Stimulated activated CD4-positive, alpha-beta T cell treated with anti-CD3 and anti-CD28 coated beads, Interleukin-2, amount 100 ng/mL, for 4 hours (primary cell): ENCODE results near the gene CD164.
"Not testable (repeated sequence)": the region's sequence is repeated elsewhere in the genome, so short reads cannot be mapped to it uniquely, and the experiment has no call there.

Source experiments
- DNase-seq: peaks from one replicate; pipeline ENCODE4 v3.0.0-alpha.2; 2020; ENCODE audit warnings: low read depth

Gene CD164

GRCh38 chr6:109342911-109343310, 39.4 kb downstream of the CD164 start:
- no peak for DNase-seq

- DNase-seq: no peak
These were observed 39.8 kb downstream of the CD164 start for GRCh38 chr6:109342506-109342905.

- DNase-seq: no peak
These were observed 41.5 kb downstream of the CD164 start for GRCh38 chr6:109340811-109341210.

- no peak for DNase-seq
These were observed 42.2 kb downstream of the CD164 start for GRCh38 chr6:109339906-109340678.

- DNase-seq: no peak
These were observed 45.9 kb downstream of the CD164 start for GRCh38 chr6:109336221-109336961.

- not testable (repeated sequence) for DNase-seq
These were observed 48.4 kb downstream of the CD164 start for GRCh38 chr6:109333870-109334269.

- no peak for DNase-seq
These were observed 49.5 kb downstream of the CD164 start for GRCh38 chr6:109332748-109333147.

- DNase-seq: no peak
These were observed 51.2 kb downstream of the CD164 start for GRCh38 chr6:109331081-109331480.

GRCh38 chr6:109330263-109330662, 52.0 kb downstream of the CD164 start:
- no peak for DNase-seq

GRCh38 chr6:109328629-109329028, 53.6 kb downstream of the CD164 start:
- no peak for DNase-seq

GRCh38 chr6:109327959-109328358, 54.3 kb downstream of the CD164 start:
- no peak for DNase-seq

- DNase-seq: no peak
These were observed 54.8 kb downstream of the CD164 start for GRCh38 chr6:109327491-109327890.

GRCh38 chr6:109326351-109326750, 55.9 kb downstream of the CD164 start:
- no peak for DNase-seq

GRCh38 chr6:109325400-109325801, 56.9 kb downstream of the CD164 start:
- no peak for DNase-seq

GRCh38 chr6:109323241-109323640, 59.0 kb downstream of the CD164 start:
- DNase-seq: no peak

- no peak for DNase-seq
These were observed 59.4 kb downstream of the CD164 start for GRCh38 chr6:109322825-109323224.

GRCh38 chr6:109321752-109322151, 60.5 kb downstream of the CD164 start:
- DNase-seq: no peak

- DNase-seq: no peak
These were observed 62.2 kb downstream of the CD164 start for GRCh38 chr6:109320072-109320471.

- no peak for DNase-seq
These were observed 63.9 kb downstream of the CD164 start for GRCh38 chr6:109318328-109318876.

GRCh38 chr6:109316909-109317308, 65.4 kb downstream of the CD164 start:
- DNase-seq: no peak
